HG02588 (cell line): ENCODE measurements around the gene LRCOL1.

Source experiments
- ATAC-seq: cut with Tn5 transposase; IDR thresholded peaks from one replicate; pipeline ENCODE4 v1.9.1; 2021; ENCODE audit warnings: mild to moderate bottlenecking, moderate library complexity; ENCODE audit not compliant: unreplicated experiment

The LRCOL1 gene

GRCh38 chr12:132620113-132620898, 9.9 kb upstream of the LRCOL1 start:
- ATAC-seq = no peak

DNA sequence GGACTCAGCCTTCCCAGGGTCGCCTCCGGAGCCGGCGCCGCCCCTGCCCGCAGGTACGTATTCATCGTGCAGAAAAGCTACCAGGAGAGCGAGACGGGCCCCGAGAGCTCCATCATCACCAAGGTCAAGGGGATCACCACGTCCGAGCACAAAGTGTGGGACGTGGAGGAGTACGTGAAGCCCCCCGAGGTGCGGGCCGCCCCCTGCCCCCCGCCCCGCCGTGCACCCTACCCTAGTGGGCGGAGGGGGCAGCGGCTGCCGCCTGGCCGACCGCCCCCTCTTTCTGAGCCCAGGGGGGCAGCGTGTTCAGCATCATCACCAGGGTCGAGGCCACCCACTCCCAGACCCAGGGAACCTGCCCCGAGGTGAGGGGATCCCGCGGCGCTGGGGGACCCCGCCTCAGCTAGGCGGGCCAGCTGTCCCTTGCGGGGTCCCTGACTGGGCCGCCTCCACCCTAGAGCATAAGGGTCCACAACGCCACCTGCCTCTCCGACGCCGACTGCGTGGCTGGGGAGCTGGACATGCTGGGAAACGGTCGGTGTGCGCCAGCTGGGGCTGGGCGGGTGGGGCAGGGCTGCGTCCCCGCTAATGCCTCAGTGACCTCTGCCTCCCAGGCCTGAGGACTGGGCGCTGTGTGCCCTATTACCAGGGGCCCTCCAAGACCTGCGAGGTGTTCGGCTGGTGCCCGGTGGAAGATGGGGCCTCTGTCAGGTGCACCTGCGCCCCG, 9.2 kb upstream of the LRCOL1 start:
- ATAC-seq = no peak

GRCh38 chr12:132619071-132619385, 8.6 kb upstream of the LRCOL1 start:
- no peak for ATAC-seq

GRCh38 chr12:132618683-132619043, 8.3 kb upstream of the LRCOL1 start, which contains the start of gene P2RX2:
P2RX2 (plus strand) TSS chr12:132618776; CDS start chr12:132618817, 41 bp downstream.
- ATAC-seq = no peak

DNA sequence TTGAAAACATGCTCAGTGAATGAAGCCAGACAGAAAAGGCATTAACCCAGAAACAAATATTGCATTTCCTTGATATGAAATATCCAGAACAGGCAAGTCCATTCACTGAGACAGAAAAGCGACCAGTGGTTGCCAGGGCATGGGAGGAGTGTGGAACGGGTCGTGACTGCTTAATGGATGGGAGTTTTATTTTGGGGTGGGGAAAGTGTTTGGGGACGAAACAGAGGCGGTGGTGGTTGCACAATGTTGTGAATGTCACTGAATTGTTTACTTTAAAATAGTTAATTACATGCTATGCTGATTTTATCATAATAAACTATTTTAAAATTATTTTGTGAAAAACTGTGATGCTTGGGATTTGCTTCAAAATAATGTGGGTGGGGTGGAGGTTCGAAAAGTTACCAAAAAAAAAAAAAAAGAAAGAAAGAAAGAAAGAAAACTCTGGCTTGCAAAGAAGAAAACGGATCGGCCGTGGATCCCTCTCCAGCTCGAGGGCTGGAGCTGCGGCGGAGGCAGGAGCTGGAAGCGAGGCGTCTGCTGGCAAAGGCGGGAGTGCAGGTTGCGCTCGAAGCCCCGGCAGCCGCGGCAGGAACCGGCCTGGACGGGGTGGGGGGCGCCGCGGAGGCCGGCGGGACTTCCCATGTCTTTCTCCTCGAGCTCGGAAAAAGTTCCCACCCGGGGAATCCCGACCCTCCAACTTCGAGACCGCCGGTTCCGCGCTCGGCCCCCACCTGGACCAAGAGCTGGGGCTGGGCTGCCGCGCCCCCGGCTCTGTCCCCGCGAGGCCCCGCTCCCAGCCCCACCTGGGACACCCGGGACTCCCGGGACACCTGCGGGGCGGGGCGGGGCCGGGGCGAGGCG, 7.7 kb upstream of the LRCOL1 start:
- ATAC-seq = no peak

DNA sequence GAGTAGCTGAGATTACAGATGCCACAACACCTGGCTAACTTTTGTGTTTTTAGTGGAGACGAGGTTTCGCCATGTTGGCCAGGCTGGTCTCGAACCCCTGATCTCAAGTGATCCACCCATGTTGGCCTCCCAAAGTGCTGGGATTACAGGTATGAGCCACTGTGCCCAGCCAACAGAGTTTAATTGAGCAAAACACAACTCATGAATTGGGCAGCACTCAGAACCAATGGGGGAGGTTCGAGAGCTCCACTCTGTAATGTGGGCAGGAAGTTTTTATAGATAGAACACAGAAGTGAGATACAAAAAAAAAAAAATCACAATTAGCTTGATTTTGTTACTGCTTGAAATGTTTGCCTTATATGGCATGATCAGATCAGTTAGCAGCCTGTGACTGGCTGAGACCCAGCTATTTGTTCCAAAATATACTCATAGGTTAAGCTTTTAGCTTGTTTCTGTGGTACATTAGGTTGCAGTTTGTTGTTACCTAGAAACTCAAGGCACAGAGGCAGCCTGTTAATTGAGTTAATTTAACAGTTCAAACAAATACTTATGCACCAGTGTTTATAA, 6.8 kb upstream of the LRCOL1 start:
- no peak for ATAC-seq

GRCh38 chr12:132615579-132616038, 5.2 kb upstream of the LRCOL1 start:
- ATAC-seq = no peak

DNA sequence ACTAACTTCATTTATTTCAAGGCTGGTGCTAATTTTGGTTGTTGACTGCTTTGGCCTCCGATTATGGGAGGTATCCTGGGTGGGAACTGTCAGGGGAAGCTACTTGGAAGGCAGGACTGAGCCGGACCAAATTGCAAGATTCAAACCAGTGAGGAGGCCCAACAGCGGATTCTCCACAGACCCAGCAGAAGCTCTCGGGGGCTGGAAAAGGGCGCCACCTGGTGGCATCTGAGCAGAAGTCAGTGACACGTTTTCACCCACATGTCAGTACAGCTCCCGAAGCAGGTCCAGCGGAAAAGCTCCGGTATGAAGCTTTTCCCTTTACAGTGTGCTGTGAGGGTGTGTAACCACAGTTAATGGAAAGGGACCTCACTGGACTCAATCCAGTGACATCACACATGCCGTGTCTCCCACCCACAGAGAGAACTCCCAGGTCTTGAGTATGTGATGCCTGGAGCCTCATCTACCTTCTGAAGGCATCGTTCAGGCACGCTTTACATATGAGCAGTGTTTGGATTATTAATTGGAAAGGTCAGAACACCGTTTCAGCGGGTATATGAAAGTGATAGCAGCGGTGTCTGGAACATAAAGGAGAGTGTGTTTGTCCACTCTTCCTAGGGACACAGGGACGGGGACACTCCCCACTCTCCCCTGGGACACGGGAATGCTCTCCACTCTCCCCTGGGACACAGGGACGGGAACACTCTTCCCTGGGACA, 4.6 kb upstream of the LRCOL1 start:
- no peak for ATAC-seq

DNA sequence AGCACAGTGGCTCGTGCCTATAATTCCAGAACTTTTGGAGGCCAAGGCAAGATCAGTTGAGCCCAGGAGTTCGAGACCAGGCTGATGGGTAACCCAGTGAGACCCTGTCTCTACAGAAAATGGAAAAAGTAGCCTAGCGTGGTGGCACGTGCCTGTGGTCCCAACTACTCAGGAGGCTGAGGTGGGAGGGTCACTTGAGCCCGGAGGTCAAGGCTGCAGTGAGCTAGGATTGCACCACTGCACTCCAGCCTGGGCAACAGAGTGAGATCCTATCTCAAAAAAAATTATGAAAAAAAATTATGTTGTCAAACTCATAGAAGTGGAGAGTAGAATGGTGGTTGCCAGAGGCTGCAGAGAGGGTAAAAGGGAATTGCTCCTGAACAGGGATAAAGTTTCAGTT, 3.6 kb upstream of the LRCOL1 start:
- ATAC-seq = no peak

DNA sequence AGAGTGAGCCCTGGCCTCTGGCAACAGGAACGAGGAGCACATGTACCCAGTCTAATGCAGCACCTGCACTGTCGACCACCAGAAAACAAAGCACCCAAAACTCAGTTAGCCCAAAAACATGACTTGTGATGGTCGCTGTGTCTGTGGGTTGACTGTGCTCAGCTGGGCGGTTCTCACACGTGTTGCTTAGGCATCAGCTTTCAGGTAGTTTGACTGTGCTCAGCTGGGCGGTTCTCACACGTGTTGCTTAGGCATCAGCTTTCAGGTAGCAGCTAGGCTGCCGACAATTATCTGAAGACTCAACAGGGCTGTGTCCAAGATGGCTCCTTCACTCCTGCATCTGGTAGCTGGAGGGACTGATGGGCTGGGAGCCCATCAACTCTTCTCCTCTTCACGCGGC, 1.2 kb upstream of the LRCOL1 start:
- ATAC-seq = no peak

GRCh38 chr12:132610866-132611602, 652 bp upstream of the LRCOL1 start:
- ATAC-seq = no peak

DNA sequence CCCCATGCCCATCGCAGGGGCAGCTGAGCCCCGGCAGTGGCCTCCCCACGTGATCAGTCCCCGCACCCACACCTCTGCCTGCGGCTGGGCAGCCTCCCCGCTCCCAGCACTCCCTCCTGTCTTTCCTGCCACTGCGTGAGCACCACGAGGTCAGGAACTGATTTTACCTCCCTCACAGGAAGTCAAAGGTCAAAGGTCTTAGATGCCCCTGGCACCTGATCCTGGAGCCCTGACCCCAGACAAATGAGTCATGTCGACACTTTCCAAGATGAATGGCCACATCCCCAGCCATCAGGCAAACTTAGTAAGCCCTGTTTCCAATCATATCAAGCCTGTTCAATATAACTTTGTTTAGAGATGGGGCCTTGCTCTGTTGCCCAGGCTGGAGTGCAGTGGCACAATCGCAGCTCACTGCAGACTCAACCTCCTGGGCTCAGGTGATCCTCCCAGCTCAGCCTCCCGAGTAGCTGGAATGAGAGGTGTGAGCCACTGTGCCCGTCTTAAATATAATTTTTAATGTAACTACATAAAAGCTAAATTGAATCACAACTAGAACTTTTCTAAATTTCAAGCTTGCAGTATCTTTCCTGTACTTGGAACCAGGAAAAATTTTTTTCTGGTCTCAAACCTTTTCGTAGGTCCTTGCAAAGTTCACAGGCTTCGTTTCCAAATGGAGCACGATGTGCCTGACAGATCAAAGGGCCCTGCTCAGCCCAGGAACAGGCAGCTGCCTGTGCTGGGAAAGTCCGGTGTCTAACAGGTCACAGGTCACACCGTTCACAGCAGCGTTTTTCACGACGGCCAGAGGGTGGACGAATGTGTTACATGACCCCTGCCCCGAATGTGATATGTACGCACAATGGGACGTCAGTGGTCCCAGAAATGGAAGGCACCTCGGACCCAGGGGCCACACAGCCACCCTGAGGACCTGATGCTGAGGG, 1.9 kb downstream of the LRCOL1 start:
- ATAC-seq = no peak

GRCh38 chr12:132606927-132607326, 3.5 kb downstream of the LRCOL1 start:
- ATAC-seq = no peak

- no peak for ATAC-seq
These were observed 3.9 kb downstream of the LRCOL1 start for GRCh38 chr12:132606466-132606865.

- no peak for ATAC-seq
These were observed 4.5 kb downstream of the LRCOL1 start for GRCh38 chr12:132605892-132606291.

GRCh38 chr12:132604668-132605441, 5.5 kb downstream of the LRCOL1 start:
- no peak for ATAC-seq

GRCh38 chr12:132604151-132604618, 6.2 kb downstream of the LRCOL1 start:
- no peak for ATAC-seq
